Large intestine (tissue), 3 donors: ENCODE data around the gene KCNG1. TPM values are rescaled to one million over a fixed set of nuclear protein-coding genes. Genes with fewer than 3 reads are reported as not detected.

Experiments
- DNase-seq, 2 donors: peaks; one replicate each; pipeline versions ENCODE4 v3.0.0 to v3.0.0-alpha.2; 2013
- H3K27ac ChIP-seq: one replicate; pipeline ENCODE4 v1.5.1; 2013; ENCODE audit warnings: low read length
- H3K27me3 ChIP-seq: 2 replicates; pipeline ENCODE4 v1.6.1; 2013; ENCODE audit warnings: low read length; ENCODE audit not compliant: control insufficient read depth, insufficient read depth
- H3K36me3 ChIP-seq: 2 replicates; pipeline ENCODE4 v1.6.1; 2013; ENCODE audit warnings: low read length; ENCODE audit not compliant: control insufficient read depth, insufficient read depth
- H3K4me1 ChIP-seq: one replicate; pipeline ENCODE4 v1.6.1; 2013; ENCODE audit warnings: low read length; ENCODE audit not compliant: control insufficient read depth, insufficient read depth
- H3K4me3 ChIP-seq: one replicate; pipeline ENCODE4 v1.5.1; 2013; ENCODE audit warnings: low read length
- H3K9me3 ChIP-seq: one replicate; pipeline ENCODE4 v1.6.1; 2013; ENCODE audit warnings: mild to moderate bottlenecking, low read depth, low read length, moderate library complexity; ENCODE audit not compliant: control insufficient read depth
- WGBS: methylation state at CpG from one replicate; pipeline ENCODE4 v1.1.5; 2013; ENCODE audit warnings: low lambda C conversion rate; ENCODE audit not compliant: insufficient coverage; 5-methylcytosine and 5-hydroxymethylcytosine counted together
- polyA plus RNA-seq: library from polyadenylated mRNA; unstranded; fragments of 120-200 nt; gene quantifications from one replicate; pipeline ENCODE4 v1.2.1, GENCODE V29; 2013

KCNG1 gene
- polyA plus RNA-seq, 1 donor: 29.8 TPM

GRCh38 chr20:51036226-51036625 is 13.3 kb upstream of the KCNG1 start:
- Histone ChIP-seq H3K27ac (no peak overlapping the region), H3K27me3 (peaks cover 35% of the 10 kb centered on the region), H3K36me3 (no peaks in the 10 kb centered on the region), H3K4me3 (no peak overlapping the region), H3K9me3 (no peaks in the 10 kb centered on the region), H3K4me1 (no peaks in the 10 kb centered on the region)
- no peak for DNase-seq
- 83% methylated on average over 2 of the region's 4 CpGs for WGBS

- Histone ChIP-seq H3K36me3 (no peaks in the 10 kb centered on the region), H3K4me3 (no peak overlapping the region), H3K27ac (no peak overlapping the region), H3K4me1 (no peaks in the 10 kb centered on the region), H3K9me3 (no peaks in the 10 kb centered on the region), H3K27me3 (peaks cover 37% of the 10 kb centered on the region)
- no peak for DNase-seq
- no CpG with 5 or more reads among the region's 9 CpGs for WGBS
Measured at GRCh38 chr20:51034988-51035656, 12.2 kb upstream of the KCNG1 start.

GRCh38 chr20:51034476-51034875 is 11.6 kb upstream of the KCNG1 start:
- no CpG with 5 or more reads among the region's 2 CpGs for WGBS
- Histone ChIP-seq H3K4me3 (no peak overlapping the region), H3K36me3 (no peaks in the 10 kb centered on the region), H3K4me1 (no peaks in the 10 kb centered on the region), H3K9me3 (no peaks in the 10 kb centered on the region), H3K27ac (no peak overlapping the region), H3K27me3 (peaks cover 42% of the 10 kb centered on the region)
- no peak for DNase-seq

GRCh38 chr20:51029963-51030920 is 7.3 kb upstream of the KCNG1 start:
- no peak for DNase-seq
- Histone ChIP-seq H3K4me3 (no peak overlapping the region), H3K9me3 (no peaks in the 10 kb centered on the region), H3K4me1 (no peaks in the 10 kb centered on the region), H3K27me3 (peaks cover 73% of the 10 kb centered on the region), H3K27ac (no peak overlapping the region), H3K36me3 (no peaks in the 10 kb centered on the region)
- no CpG with 5 or more reads among the region's 17 CpGs for WGBS

- Histone ChIP-seq H3K27me3 (peaks cover 72% of the 10 kb centered on the region), H3K36me3 (no peaks in the 10 kb centered on the region), H3K27ac (no peak overlapping the region), H3K4me1 (no peaks in the 10 kb centered on the region), H3K4me3 (no peak overlapping the region), H3K9me3 (no peaks in the 10 kb centered on the region)
- WGBS: no CpG with 5 or more reads among the region's 1 CpG
- DNase-seq: no peak
Measured at GRCh38 chr20:51029556-51029955, 6.6 kb upstream of the KCNG1 start.

- no peak for DNase-seq
- Histone ChIP-seq H3K27me3 (peaks cover 80% of the 10 kb centered on the region), H3K4me1 (no peaks in the 10 kb centered on the region), H3K27ac (no peak overlapping the region), H3K4me3 (no peak overlapping the region), H3K9me3 (no peaks in the 10 kb centered on the region), H3K36me3 (no peaks in the 10 kb centered on the region)
- no CpG with 5 or more reads among the region's 10 CpGs for WGBS
Measured at GRCh38 chr20:51028616-51029212, 5.8 kb upstream of the KCNG1 start.

- Histone ChIP-seq H3K27me3 (peaks cover 87% of the 10 kb centered on the region), H3K27ac (no peak overlapping the region)
- 30% methylated on average over 2 of the region's 5 CpGs for WGBS
Measured at GRCh38 chr20:51027035-51027795, 4.3 kb upstream of the KCNG1 start.

GRCh38 chr20:51026269-51026668 is 3.4 kb upstream of the KCNG1 start:
- no peak overlapping the region for H3K27ac ChIP-seq

More at GRCh38 chr20:51027035-51027795, 4.3 kb upstream of the KCNG1 start:
- peaks cover 3% of the 10 kb centered on the region for H3K9me3 ChIP-seq
- no peak overlapping the region for H3K4me3 ChIP-seq
- no peaks in the 10 kb centered on the region for H3K4me1 ChIP-seq
- H3K36me3 ChIP-seq: no peaks in the 10 kb centered on the region
- no peak for DNase-seq

GRCh38 chr20:51024761-51025160 is 1.9 kb upstream of the KCNG1 start:
- no peak for DNase-seq
- peaks cover 93% of the 10 kb centered on the region for H3K27me3 ChIP-seq
- WGBS: no CpG with 5 or more reads among the region's 1 CpG
- peaks cover 7% of the 10 kb centered on the region for H3K4me1 ChIP-seq
- no peak overlapping the region for H3K27ac ChIP-seq
- peaks cover 3% of the 10 kb centered on the region for H3K9me3 ChIP-seq
- H3K36me3 ChIP-seq: no peaks in the 10 kb centered on the region
- no peak overlapping the region for H3K4me3 ChIP-seq

More at GRCh38 chr20:51026269-51026668, 3.4 kb upstream of the KCNG1 start:
- Histone ChIP-seq H3K4me3 (no peak overlapping the region), H3K36me3 (no peaks in the 10 kb centered on the region), H3K4me1 (no peaks in the 10 kb centered on the region), H3K27me3 (peaks cover 92% of the 10 kb centered on the region), H3K9me3 (peaks cover 3% of the 10 kb centered on the region)
- WGBS: no CpG with 5 or more reads among the region's 4 CpGs
- DNase-seq: no peak
